ENCODE measurements around the gene MYO7B. TPM values are rescaled to one million over a fixed set of nuclear protein-coding genes. Genes with fewer than 3 reads are reported as not detected.

Gene MYO7B
- polyA plus RNA-seq, 1 donor: 1.1 TPM

GRCh38 chr2:127624756-127625571 lies 89.5 kb downstream of the MYO7B start:
- DNase-seq (ENCODE audit: low read depth): no peak

DNA sequence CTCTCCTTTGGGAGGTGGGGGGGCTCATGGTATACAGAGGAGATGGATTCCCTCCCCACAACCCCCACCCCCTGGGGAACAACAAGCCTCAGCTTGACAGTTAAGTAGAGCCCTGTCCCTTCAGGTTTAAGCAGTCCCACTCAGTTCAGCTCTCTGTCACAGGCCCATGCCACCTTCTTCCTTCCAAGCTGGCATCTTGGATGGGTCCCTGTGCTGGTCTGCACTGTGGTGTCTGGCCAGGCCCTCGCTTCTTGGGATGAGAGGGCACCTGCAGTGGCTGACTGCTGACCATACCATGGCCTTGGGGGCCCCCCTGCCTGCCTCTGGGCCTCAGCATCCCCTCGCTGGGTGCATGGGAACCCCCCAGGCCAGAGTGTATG lies 90.1 kb downstream of the MYO7B start:
- no peak for DNase-seq (ENCODE audit: low read depth)

- DNase-seq (ENCODE audit: low read depth): no peak
Measured at GRCh38 chr2:127626175-127626574, 90.7 kb downstream of the MYO7B start.

DNA sequence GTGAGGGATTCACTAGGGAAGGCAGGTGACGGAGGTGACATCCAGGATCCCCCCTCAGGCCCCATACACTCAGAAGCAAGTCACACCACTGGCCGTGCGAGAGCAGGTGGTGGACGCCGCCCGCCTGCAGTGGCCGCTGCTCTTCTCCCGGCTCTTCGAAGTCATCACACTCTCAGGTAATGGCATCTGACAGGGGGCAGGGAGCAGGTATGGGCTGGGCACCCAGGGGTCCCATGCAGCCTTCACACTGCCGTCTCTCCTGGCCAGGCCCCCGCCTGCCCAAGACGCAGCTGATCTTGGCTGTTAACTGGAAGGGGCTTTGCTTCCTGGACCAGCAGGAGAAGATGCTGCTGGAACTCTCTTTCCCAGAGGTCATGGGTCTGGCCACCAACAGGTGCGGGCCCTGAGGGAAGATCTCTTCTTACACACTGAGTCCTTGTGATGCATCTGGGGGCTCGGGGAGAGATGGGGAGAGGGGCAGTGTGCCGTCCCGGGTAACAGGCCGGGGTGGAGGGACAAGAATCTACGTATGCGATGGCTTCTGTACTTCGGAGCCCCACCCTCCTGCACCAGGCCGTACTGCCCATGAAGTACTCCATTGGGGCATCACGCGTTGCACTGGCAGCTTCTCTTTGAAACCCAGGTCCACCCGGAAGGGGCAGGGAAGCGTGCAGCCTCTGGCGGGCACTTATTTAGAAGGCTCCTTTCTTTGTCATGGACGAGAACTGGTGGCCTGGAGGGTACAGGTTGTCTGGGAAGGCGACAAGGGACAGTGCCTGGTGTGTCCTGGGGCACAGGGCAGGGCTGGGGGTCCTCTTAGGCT lies 91.6 kb downstream of the MYO7B start:
- DNase-seq (ENCODE audit: low read depth): no peak

GRCh38 chr2:127627740-127628571 lies 92.5 kb downstream of the MYO7B start:
- no peak for DNase-seq (ENCODE audit: low read depth)

- DNase-seq (ENCODE audit: low read depth): no peak
Measured at GRCh38 chr2:127628767-127629614, 93.5 kb downstream of the MYO7B start.

DNA sequence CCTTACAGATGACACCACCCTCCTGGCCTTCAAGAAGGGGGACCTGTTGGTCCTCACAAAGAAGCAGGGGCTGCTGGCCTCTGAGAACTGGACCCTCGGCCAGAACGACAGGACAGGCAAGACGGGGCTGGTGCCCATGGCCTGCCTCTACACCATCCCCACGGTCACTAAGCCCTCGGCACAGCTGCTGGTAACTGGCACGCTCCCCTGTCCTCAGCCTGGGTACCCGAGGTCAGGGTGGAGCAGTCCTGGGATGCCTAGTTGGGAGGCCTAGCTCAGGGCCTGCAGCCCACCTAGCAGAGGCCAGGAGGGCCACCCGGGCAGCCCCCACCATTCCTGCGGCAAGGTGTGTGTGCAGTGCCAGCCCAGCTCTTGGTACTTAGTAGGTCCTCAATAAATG lies 94.2 kb downstream of the MYO7B start:
- no peak for DNase-seq (ENCODE audit: low read depth)

- no peak for DNase-seq (ENCODE audit: low read depth)
Measured at GRCh38 chr2:127630096-127630863, 94.8 kb downstream of the MYO7B start.

- no peak for DNase-seq (ENCODE audit: low read depth)
Measured at GRCh38 chr2:127630864-127631540, 95.5 kb downstream of the MYO7B start.

DNA sequence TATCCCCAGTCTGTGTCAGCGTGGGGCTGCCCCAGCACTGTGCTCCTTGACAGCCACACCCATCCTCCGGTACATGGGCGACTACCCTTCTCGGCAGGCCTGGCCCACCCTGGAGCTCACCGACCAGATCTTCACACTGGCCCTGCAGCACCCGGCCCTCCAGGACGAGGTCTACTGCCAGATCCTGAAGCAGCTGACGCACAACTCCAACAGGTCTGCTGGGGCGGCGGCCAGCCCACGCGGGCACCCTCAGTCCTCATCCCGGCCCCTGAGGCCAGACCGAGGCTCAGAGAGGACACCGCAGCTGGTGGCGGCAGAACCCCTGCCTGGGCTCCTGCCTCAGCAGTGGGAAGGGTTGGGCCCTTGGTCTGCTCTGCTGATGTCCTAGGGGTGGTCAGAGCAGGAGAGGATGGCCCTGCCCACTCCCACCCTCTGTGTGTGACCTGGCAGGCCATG lies 96.1 kb downstream of the MYO7B start:
- no peak for DNase-seq (ENCODE audit: low read depth)

DNA sequence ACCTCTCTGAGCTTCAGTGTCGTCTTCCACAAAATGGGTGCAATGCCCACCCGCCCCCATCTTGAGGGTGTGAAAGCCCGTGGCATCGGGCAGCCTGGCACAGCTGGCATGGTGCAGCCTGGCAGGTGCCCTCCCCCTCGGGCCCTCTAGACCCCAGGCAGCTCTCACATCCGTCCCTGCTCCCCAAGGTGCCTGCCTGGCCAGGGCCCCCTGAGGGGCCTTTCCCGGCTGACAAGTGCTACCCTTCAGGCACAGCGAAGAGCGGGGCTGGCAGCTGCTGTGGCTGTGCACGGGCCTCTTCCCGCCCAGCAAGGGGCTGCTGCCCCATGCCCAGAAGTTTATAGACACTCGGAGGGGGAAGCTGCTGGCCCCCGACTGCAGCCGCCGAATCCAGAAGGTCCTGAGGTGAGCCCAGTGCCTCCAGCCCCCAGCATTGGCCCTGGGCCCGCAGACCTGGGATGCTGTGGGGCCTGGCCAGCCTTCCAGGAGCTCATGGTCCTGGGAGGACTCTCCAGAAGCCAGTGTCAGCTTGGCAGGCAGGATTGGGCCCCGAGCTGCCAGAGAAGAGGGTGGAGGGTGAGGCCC lies 96.6 kb downstream of the MYO7B start:
- no peak for DNase-seq (ENCODE audit: low read depth)

DNA sequence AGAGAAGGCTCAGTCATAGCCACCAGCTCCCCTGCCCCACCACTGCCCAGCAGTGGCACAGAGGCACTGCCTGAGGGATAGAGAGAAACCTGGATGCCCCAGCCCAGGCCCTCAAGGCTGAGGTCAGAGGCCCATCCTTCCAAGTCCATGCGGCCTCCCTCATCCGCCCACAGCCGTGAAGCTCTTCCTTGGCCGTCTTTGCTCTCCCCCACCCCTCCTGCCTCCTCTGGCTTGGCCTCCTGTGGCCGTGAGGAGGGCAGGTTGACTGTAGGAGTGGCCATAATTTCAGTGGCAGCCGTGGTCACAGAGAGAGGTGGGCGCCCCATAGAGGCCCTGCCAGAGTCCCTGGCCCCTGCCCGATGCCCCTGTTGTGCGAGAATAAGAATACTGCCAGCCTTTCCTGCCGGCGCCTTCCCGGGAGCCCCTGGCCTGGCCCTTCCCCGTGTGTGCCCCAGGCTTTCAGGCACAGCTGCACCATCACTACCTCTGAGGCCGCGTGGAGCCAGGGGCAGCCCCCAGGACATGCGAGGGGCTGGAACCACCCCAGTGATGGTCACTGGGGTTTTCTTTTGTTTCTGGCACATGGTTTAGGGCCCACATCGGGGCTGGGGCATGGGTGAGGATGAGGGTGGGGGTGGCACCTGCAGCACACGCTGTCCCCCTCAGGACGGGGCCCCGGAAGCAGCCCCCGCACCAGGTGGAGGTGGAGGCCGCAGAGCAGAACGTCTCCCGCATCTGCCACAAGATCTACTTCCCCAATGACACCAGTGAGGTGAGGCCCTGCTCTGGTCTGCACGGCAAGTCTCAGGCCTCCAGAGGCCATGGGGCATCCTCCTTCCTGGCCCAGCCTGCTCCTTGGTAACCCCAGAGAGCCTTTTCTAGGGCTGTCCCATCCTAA lies 97.4 kb downstream of the MYO7B start:
- no peak for DNase-seq (ENCODE audit: low read depth)

DNA sequence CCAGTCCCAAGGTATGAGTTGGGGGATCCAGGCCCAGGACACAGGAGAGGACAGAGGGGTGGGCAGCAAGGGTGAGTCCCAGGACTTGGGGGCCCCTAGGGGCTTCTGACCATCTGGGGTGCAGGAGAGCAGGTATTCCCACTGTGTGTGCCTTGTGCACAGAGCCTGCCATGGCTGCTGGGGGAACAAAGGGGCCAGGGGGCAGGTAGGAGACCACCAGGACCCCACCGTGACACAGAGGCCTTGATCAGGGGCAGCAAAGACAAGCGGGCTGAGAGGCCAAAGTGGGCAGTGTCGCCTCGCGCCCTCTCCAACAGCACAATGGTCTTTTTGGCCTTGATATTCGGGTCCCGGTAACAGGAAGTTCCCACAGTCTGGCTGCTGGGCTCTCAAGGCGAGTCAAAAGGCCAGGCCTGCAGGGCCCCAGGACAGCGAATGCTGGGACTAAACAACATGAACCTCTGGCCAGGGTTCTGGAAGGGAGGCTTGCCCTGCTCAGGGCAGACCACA lies 98.1 kb downstream of the MYO7B start:
- no peak for DNase-seq (ENCODE audit: low read depth)

- DNase-seq (ENCODE audit: low read depth): no peak
Measured at GRCh38 chr2:127634066-127634617, 98.7 kb downstream of the MYO7B start.

- DNase-seq (ENCODE audit: low read depth): no peak
Measured at GRCh38 chr2:127634626-127635379, 99.3 kb downstream of the MYO7B start.

- no peak for DNase-seq (ENCODE audit: low read depth)
Measured at GRCh38 chr2:127635380-127636237, 100.1 kb downstream of the MYO7B start.

All from forelimb muscle (tissue), 1 donor.